IPS-18c (cell line): ENCODE results near the gene EGFL7.

ENCODE experiments used
- H3K4me3 ChIP-seq: 2 replicates; pipeline ENCODE4 v1.7.0; 2013; ENCODE audit warnings: low read depth, mild to moderate bottlenecking, low read length, moderate library complexity; ENCODE audit not compliant: insufficient read depth
- H3K9me3 ChIP-seq: one replicate; pipeline ENCODE4 v1.6.1; 2013; ENCODE audit warnings: mild to moderate bottlenecking, low read length, moderate library complexity; ENCODE audit not compliant: control insufficient read depth, insufficient read depth

Gene EGFL7

GRCh38 chr9:136712690-136713544 lies 50.2 kb downstream of the EGFL7 start:
- no peaks in the 10 kb centered on the region for H3K9me3 ChIP-seq

GRCh38 chr9:136713550-136713949 lies 50.8 kb downstream of the EGFL7 start:
- H3K4me3 ChIP-seq: peak overlapping the region; percentile 62
- no peaks in the 10 kb centered on the region for H3K9me3 ChIP-seq

More at GRCh38 chr9:136712690-136713544, 50.2 kb downstream of the EGFL7 start:
- peak overlapping the region; percentile 62 for H3K4me3 ChIP-seq

- Histone ChIP-seq H3K9me3 (no peaks in the 10 kb centered on the region), H3K4me3 (no peak overlapping the region; the same call in 1 of the 2 replicates)
These were observed 51.6 kb downstream of the EGFL7 start for GRCh38 chr9:136714096-136714892.

- Histone ChIP-seq H3K4me3 (no peak overlapping the region), H3K9me3 (no peaks in the 10 kb centered on the region)
These were observed 52.2 kb downstream of the EGFL7 start for GRCh38 chr9:136714893-136715274.

- Histone ChIP-seq H3K9me3 (no peaks in the 10 kb centered on the region), H3K4me3 (no peak overlapping the region)
These were observed 54.7 kb downstream of the EGFL7 start for GRCh38 chr9:136717399-136717798.

- Histone ChIP-seq H3K4me3 (no peak overlapping the region), H3K9me3 (no peaks in the 10 kb centered on the region)
These were observed 55.9 kb downstream of the EGFL7 start for GRCh38 chr9:136718345-136719194.

GRCh38 chr9:136719195-136719880 lies 56.6 kb downstream of the EGFL7 start:
- Histone ChIP-seq H3K9me3 (no peaks in the 10 kb centered on the region), H3K4me3 (no peak overlapping the region)

- no peak overlapping the region for H3K4me3 ChIP-seq
- H3K9me3 ChIP-seq: no peaks in the 10 kb centered on the region
These were observed 57.7 kb downstream of the EGFL7 start for GRCh38 chr9:136720251-136720897.

- Histone ChIP-seq H3K4me3 (no peak overlapping the region), H3K9me3 (no peaks in the 10 kb centered on the region)
These were observed 58.2 kb downstream of the EGFL7 start for GRCh38 chr9:136720898-136721338.

GRCh38 chr9:136721339-136722092 lies 58.8 kb downstream of the EGFL7 start:
- no peak overlapping the region for H3K4me3 ChIP-seq

More at GRCh38 chr9:136721339-136722092, 58.8 kb downstream of the EGFL7 start:
- H3K9me3 ChIP-seq: no peaks in the 10 kb centered on the region
